DOHH2 (cell line): ENCODE data around the gene NRXN3.

Experiments
- EZH2phosphoT487 ChIP-seq: fragments of 200-600 bp; sonication (generic); IDR thresholded peaks from 2 replicates; pipeline ENCODE4 v1.6.1; 2017; ENCODE audit warnings: borderline replicate concordance, mild to moderate bottlenecking, antibody characterized with exemption, low read length, moderate library complexity, mixed read lengths
- TF ChIP-seq, protein P1 (sequence below): fragments of 200-600 bp; sonication (generic); IDR thresholded peaks from one replicate; pipeline ENCODE4 v1.5.1; 2014; ENCODE audit warnings: antibody characterized with exemption, mild to moderate bottlenecking, low read depth, low read length; ENCODE audit not compliant: poor library complexity, severe bottlenecking

- TF ChIP-seq, protein P1, sequence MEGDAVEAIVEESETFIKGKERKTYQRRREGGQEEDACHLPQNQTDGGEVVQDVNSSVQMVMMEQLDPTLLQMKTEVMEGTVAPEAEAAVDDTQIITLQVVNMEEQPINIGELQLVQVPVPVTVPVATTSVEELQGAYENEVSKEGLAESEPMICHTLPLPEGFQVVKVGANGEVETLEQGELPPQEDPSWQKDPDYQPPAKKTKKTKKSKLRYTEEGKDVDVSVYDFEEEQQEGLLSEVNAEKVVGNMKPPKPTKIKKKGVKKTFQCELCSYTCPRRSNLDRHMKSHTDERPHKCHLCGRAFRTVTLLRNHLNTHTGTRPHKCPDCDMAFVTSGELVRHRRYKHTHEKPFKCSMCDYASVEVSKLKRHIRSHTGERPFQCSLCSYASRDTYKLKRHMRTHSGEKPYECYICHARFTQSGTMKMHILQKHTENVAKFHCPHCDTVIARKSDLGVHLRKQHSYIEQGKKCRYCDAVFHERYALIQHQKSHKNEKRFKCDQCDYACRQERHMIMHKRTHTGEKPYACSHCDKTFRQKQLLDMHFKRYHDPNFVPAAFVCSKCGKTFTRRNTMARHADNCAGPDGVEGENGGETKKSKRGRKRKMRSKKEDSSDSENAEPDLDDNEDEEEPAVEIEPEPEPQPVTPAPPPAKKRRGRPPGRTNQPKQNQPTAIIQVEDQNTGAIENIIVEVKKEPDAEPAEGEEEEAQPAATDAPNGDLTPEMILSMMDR = no peak
- TF ChIP-seq EZH2phosphoT487 = no peak
These were observed 39.0 kb upstream of the NRXN3 start for GRCh38 chr14:78131201-78131600.
